Measurements from ENCODE around the gene FAM229A. TPM values are rescaled to one million over a fixed set of nuclear protein-coding genes. Genes with fewer than 3 reads are reported as not detected.
A peak's percentile ranks its signal among the peaks of the same experiment; 100 is the strongest.

FAM229A gene
- total RNA-seq, result 3.6 to 4.5 TPM (median 4.4 TPM) in 3 replicates
- long read RNA-seq, partial matches to known transcripts, result 0 of 2 reads
- long read RNA-seq, other reads (novel, unspliced or antisense), result 1 of 2 reads

DNA sequence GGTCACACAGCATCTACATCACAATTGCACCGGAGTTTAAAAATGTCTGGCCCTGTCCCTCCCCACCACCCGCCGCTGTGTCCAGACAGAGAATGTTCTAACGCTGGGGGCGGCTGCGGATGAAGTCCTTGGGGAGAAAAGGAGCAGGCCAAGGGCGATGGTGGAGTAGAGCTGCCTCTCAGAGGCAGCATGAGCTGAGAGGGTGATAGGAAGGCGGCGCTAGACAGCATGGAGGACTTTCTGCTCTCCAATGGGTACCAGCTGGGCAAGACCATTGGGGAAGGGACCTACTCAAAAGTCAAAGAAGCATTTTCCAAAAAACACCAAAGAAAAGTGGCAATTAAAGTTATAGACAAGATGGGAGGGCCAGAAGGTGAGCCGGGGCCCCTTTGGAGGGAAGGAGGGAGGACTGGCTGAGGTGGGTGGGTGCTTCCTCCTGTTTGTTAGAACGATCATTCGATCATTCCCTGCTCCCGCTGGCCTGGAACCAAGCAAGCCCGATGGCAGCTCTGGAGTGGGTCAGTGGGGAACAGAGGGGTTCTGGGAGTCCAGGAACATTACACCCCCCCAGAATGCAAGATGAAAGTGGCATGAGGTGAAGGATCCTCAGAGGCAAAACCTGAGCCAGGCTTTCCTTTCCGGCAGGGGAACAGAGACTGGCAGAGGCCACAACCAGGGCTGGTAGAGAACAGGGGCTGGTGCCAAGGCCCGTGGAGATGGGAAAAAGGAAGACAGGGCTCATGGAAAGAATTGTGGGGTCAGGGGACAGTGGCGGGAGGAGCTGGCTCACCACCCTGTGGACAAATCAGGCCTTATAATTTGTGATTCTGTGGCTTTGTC, at the start of gene FAM229A, which contains the start of gene TSSK3:
Gene FAM229A (minus strand): TSS at position 12 of the 840 bp plus-strand sequence. CDS start 394 bp downstream, outside the sequence.
Gene TSSK3 (plus strand): TSS at position 66 of the 840 bp plus-strand sequence. CDS start 163 bp downstream, at position 229.
- H3K27ac Mint-ChIP-seq (ENCODE audit: unreplicated experiment), result peak within 1 kb of the TSS; percentile 41
- TF ChIP-seq, protein P1, sequence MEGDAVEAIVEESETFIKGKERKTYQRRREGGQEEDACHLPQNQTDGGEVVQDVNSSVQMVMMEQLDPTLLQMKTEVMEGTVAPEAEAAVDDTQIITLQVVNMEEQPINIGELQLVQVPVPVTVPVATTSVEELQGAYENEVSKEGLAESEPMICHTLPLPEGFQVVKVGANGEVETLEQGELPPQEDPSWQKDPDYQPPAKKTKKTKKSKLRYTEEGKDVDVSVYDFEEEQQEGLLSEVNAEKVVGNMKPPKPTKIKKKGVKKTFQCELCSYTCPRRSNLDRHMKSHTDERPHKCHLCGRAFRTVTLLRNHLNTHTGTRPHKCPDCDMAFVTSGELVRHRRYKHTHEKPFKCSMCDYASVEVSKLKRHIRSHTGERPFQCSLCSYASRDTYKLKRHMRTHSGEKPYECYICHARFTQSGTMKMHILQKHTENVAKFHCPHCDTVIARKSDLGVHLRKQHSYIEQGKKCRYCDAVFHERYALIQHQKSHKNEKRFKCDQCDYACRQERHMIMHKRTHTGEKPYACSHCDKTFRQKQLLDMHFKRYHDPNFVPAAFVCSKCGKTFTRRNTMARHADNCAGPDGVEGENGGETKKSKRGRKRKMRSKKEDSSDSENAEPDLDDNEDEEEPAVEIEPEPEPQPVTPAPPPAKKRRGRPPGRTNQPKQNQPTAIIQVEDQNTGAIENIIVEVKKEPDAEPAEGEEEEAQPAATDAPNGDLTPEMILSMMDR (IDR thresholded peaks at IDR 0.05), result no peak
- no peaks in the 10 kb centered on the region for H3K9me3 Mint-ChIP-seq (ENCODE audit: low read depth)
- no peak for DNase-seq (ENCODE audit: low spot score)
- H3K27me3 Mint-ChIP-seq (ENCODE audit: low read depth), result no peaks in the 10 kb centered on the region
- peaks cover 15% of the 10 kb centered on the region for H3K36me3 Mint-ChIP-seq (ENCODE audit: low read depth)
- H3K4me1 Mint-ChIP-seq (ENCODE audit: low read depth), result peaks cover 21% of the 10 kb centered on the region
- H3K4me3 Mint-ChIP-seq (ENCODE audit: unreplicated experiment), result peak within 1 kb of the TSS; percentile 63

GRCh38 chr1:32411261-32411660, 49.0 kb upstream of the FAM229A start:
- H3K36me3 Mint-ChIP-seq (ENCODE audit: low read depth), result peaks cover 1% of the 10 kb centered on the region
- peaks cover 19% of the 10 kb centered on the region for H3K9me3 Mint-ChIP-seq (ENCODE audit: low read depth)
- no peak overlapping the region for H3K27ac Mint-ChIP-seq (ENCODE audit: unreplicated experiment)
- no peak for DNase-seq (ENCODE audit: low spot score)
- H3K27me3 Mint-ChIP-seq (ENCODE audit: low read depth), result peaks cover 5% of the 10 kb centered on the region
- no peak overlapping the region for H3K4me3 Mint-ChIP-seq (ENCODE audit: unreplicated experiment)
- TF ChIP-seq, protein P1 (IDR thresholded peaks at IDR 0.05), result no peak
- H3K4me1 Mint-ChIP-seq (ENCODE audit: low read depth), result peaks cover 4% of the 10 kb centered on the region

DNA sequence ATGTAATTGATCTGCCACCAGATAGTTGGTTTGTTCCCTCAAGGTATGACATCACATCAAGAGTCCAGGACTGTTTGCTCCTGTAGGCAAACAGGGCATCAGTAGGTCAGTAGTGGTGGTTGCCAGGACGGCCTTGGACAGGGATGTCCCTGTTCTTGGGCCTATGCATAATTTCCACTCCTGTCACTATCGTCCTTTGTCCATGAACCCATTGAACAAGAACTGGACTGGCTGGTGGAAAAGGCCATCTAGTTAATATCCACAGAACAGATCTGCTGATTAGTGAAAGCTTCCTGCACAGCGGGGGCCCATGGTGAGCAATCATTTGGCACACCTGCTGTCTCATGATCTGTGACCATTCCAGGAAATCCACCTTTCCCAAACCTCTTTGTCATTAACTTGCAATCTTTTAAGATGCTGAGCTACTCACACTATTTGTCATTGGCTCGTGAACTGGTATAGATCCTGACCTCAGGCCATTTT, 44.4 kb upstream of the FAM229A start:
- Mint-ChIP-seq H3K27me3 (ENCODE audit: low read depth) (no peaks in the 10 kb centered on the region), H3K4me1 (ENCODE audit: low read depth) (peaks cover 1% of the 10 kb centered on the region), H3K36me3 (ENCODE audit: low read depth) (no peaks in the 10 kb centered on the region), H3K27ac (ENCODE audit: unreplicated experiment) (no peak overlapping the region), H3K9me3 (ENCODE audit: low read depth) (no peaks in the 10 kb centered on the region), H3K4me3 (ENCODE audit: unreplicated experiment) (no peak overlapping the region)
- no peak for DNase-seq (ENCODE audit: low spot score)
- TF ChIP-seq, protein P1 (IDR thresholded peaks at IDR 0.05), result no peak

DNA sequence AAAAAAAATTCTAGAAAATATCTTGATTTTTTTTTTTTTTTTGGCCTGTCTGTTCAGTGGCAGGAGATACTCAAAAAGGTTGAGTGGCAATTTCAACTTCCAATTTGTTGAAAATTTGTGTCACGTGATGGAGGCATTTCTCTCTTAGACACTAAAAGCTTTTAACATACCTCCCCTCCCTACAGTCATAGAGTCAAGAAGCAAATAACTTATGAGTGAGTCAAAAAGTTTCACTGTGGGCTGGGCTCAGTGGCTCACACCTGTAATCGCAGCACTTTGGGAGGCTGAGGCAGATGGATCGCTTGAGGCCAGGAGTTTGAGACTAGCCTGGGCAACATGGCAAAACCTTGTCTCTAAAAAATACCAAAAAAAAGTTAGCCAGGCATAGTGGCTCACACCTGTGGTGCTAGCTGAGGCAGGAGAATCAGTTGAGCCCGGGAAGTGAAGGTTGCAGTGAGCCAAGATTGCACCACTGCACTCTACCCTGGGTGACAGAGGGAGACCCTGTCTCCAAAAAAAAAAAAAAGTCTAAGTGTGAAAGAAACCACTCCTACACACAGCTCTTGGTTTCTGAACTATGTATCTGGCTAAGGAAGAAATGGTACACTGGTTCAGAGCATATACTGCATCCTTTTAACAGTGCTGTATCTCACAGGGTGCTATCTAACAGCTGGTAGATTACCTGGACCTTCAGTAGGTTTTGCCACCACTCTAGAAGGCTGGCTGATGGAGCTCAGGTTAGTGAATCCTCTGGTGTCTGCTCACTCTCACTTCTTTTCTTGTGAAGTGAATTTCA, 43.6 kb upstream of the FAM229A start:
- Mint-ChIP-seq H3K27me3 (ENCODE audit: low read depth) (no peaks in the 10 kb centered on the region), H3K4me3 (ENCODE audit: unreplicated experiment) (no peak overlapping the region), H3K36me3 (ENCODE audit: low read depth) (no peaks in the 10 kb centered on the region), H3K4me1 (ENCODE audit: low read depth) (peaks cover 2% of the 10 kb centered on the region), H3K27ac (ENCODE audit: unreplicated experiment) (no peak overlapping the region), H3K9me3 (ENCODE audit: low read depth) (no peaks in the 10 kb centered on the region)
- no peak for DNase-seq (ENCODE audit: low spot score)
- TF ChIP-seq, protein P1 (IDR thresholded peaks at IDR 0.05), result no peak

DNA sequence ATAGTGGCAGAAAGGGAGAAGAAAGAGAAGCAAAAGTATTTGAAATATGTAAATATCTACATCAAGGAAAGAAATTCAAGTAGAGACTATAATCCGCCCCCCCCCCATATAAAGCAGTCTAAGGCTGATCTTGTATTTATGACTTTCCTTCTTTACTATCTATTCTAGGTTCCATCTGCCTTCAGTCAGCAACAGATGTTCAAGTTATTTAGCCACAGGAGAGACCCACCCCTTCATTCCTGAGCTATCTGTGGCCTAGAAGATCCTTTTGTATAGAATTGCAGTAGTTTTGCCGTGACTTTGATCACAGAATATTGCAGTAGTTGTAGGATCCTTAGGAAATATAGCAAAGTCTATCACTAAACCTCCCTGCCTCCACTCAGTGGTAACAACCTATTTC, 42.7 kb upstream of the FAM229A start:
- Mint-ChIP-seq H3K4me1 (ENCODE audit: low read depth) (peaks cover 5% of the 10 kb centered on the region), H3K36me3 (ENCODE audit: low read depth) (no peaks in the 10 kb centered on the region), H3K27ac (ENCODE audit: unreplicated experiment) (no peak overlapping the region), H3K27me3 (ENCODE audit: low read depth) (no peaks in the 10 kb centered on the region), H3K9me3 (ENCODE audit: low read depth) (no peaks in the 10 kb centered on the region), H3K4me3 (ENCODE audit: unreplicated experiment) (no peak overlapping the region)
- TF ChIP-seq, protein P1 (IDR thresholded peaks at IDR 0.05), result no peak
- DNase-seq (ENCODE audit: low spot score), result no peak
